Activated CD4-positive, alpha-beta T cell treated with anti-CD3 and anti-CD28 coated beads, Interleukin-2, Interleukin-4, amounts not matched to agents 100 ng/mL and 50 ng/mL, durations not matched to agents 16 hours and 8 hours (primary cell): Measurements from ENCODE around the gene CD300LD.
A peak's percentile ranks its signal among the peaks of the same experiment; 100 is the strongest.
"Not testable (repeated sequence)": the region's sequence is repeated elsewhere in the genome, so short reads cannot be mapped to it uniquely, and the experiment has no call there.

Source experiments
- DNase-seq: peaks from one replicate; pipeline ENCODE4 v3.0.0-alpha.2; 2020; ENCODE audit warnings: low spot score

The CD300LD gene

GRCh38 chr17:74571621-74572270 is 20.3 kb downstream of the CD300LD start:
- DNase-seq: no peak

GRCh38 chr17:74569020-74570003 is 22.8 kb downstream of the CD300LD start:
- peak; percentile 28 for DNase-seq

DNA sequence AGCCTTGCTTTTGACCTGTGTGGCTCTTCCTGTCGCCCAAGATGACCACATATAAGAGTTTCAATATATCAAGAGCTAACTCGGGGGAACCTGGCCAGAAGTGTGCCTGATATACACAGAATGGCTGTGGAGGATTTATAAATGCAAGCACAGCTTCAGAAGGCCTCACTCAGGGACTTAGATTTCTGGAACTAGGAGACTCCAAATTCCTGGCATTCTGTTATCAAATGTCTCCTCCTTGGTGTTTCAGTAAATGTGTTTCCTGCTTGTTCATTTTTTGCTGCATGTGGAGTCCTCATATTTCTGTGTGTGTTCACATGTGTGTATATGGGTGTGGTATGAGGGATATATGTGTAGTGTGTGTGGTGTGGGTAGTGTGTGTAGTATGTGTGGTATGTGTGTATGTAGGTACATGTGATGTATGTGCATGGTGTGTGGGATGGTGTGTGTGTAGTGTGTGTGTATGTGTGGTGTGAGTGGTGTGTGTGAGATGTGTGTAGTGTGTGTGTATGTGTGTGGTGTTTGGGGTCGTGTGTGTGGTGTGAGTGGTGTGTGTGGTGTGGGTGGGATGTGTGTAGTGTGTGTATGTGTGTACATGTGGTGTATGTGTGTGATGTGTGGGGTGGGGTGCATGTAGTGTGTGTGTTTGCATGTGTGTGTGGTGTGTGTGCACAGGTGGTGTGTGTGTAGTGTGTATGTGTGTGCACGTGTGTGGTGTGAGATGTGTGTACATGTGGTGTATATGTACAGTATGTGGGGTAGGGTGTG is 23.8 kb downstream of the CD300LD start:
- DNase-seq: no peak

- no peak for DNase-seq
Observed at GRCh38 chr17:74567397-74567796, 24.7 kb downstream of the CD300LD start, which contains the start of gene CD300H. Gene CD300H, minus strand, starts transcription at chr17:74567509.

DNA sequence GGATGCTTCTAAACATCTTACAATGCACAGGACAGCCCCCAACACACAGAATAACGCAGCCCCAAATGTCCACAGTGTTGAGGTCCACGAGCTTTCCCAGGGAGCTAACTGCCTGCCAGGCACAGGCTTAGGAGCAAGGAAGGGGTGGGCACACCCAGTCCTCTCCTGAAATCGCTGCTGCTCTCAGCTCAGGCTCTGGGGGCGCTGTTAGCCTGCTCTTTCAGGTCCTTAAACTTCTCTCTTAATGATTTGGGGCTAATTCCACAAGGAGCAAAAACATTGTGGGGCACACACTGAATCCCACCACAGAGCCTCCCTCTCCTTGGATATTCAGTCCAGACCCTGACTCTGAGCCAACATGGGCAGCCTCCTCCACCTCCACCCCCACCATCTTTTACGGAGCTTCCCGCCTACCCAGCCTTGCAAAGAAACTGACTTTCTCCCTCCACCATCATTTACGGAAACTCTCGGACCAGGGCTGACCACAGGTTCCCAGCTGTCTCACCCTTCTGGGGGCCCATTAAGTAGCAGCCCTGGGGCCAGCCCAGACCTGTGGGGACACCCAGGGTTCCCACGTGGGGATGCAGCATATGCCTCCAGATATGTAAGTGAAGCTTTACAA is 25.8 kb downstream of the CD300LD start:
- DNase-seq: peak; percentile 25

GRCh38 chr17:74565126-74565525 is 27.0 kb downstream of the CD300LD start:
- DNase-seq: no peak

DNA sequence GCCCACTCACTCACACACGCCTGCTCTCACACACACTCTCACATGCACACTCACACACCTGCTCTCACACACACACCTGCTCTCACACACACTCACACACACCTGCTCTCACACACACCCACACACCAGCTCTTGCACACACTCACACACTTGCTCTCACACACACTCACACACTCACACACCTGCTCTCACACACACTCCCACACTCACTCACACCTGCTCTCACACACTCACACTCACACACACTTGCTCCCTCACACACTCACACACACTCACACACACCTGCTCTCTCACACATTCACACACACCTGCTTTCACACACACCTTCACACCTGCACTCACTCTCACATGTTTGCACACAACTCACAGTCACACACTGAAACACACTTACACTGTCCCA is 28.7 kb downstream of the CD300LD start:
- no peak for DNase-seq

- DNase-seq: no peak
Observed at GRCh38 chr17:74561586-74561985, 30.5 kb downstream of the CD300LD start.

DNA sequence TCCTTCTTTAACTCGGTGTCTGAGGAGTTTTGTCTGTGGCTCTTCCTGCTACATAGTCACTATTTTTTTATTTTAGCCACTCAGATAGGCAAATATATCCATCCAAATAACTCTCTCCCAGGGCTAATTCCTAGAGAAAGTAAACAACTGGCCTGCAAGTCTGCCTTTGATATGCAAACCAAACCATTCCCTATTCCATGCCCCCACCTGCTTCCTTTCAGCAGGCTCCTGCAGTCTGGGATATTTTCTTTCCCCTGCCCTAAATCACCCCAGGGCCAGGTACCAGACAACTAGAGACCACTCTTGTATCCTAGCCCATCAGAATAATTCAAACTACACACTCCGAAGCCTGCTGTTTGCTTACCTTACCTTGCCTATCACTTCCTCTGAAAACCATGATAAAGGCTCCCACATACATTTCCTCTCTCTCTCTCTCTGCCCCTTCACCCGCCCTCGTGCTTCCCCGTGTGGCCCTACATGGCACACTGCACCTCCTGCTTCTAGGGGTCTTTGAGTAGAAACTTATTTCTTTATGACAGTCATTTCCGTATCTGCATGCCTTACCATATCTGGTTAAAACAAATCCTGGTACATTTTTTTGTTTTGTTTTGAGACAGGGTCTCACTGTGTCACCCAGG is 33.1 kb downstream of the CD300LD start:
- DNase-seq: no peak

DNA sequence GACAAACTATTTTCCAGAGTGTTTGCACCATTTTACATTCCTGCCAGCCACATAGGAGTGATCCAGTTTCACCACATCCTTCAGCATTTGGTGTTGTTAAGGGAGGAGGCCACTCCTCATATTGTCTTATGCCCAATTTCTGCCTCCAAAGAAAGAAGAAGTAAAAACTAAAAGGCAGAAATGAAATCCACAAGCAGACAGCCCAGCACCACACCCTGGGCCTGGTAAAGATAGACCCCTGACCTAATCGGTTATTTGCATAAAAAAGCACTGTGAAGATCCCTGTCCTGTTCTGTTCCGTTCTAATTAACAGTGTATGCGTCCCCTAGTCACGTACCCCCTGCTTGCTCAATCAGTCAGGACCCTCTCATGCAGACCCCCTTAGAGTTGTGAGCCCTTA is 33.7 kb downstream of the CD300LD start:
- DNase-seq: not testable (repeated sequence)

DNA sequence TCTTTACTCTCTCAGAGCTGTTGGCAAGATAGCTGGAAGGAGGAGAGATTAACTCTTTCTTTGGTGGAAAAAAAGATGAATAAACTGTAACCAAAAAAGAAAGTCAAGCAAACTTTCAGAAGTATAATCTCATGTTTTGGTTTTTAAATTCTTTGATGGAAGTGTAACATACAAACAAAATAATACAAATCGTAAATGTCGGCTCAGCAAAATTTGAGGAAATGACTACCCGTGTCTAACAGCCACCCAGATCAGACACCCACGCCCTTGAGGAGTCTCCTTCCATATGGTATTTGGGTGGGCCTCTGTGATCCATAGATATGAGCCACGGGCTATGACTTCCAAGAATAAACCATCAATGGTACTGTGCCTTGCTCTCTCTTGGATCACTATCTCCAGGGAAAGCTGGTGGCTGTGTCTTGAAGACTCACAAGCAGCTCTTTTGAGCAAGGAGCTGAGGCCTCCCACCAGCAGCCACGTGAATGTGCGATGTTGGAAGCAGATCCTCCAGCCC is 36.6 kb downstream of the CD300LD start:
- no peak for DNase-seq

- DNase-seq: no peak
Observed at GRCh38 chr17:74554909-74555308, 37.2 kb downstream of the CD300LD start.

- DNase-seq: no peak
Observed at GRCh38 chr17:74552037-74552436, 40.0 kb downstream of the CD300LD start.

GRCh38 chr17:74550602-74551001 is 41.5 kb downstream of the CD300LD start:
- DNase-seq: no peak

GRCh38 chr17:74549343-74549742 is 42.7 kb downstream of the CD300LD start:
- no peak for DNase-seq

DNA sequence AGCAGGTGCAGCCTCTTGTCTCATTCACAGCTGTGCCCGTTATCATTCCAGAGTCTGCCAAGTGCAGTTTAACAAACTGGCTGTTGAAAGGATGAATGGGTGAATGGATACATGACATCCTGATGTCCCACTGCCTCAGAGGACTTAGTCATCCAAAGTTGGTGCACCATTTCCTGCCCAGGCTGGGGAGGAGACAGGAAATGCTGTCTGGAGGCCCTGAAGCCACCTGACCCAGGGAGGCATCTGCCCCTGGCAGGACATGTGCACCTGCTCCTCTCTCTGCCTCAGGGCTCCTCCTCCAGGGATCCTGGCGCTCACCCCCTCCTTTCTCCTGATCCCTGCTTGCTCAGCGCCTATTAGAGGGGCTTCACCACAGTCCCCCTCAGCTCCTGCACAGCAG is 44.3 kb downstream of the CD300LD start:
- peak; percentile 33 for DNase-seq

DNA sequence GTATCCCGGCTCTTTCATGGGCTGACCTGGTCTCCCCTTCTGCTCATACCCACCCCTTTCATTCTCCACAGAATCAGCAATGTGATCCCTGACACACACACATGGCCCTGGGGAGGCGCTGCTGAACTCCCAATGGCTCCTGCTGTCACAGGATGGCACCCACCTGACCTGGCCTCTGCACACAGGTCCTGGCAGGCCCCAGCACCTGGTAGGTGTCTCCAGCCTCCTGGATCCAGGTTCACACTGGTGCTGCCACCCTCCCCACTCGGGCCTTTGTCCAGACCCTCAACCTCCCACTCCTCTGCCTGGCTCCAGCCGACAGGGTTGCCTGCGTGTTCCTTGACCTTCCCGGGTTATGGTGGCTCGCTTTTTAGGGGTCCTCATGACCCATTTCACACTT is 44.8 kb downstream of the CD300LD start:
- no peak for DNase-seq

DNA sequence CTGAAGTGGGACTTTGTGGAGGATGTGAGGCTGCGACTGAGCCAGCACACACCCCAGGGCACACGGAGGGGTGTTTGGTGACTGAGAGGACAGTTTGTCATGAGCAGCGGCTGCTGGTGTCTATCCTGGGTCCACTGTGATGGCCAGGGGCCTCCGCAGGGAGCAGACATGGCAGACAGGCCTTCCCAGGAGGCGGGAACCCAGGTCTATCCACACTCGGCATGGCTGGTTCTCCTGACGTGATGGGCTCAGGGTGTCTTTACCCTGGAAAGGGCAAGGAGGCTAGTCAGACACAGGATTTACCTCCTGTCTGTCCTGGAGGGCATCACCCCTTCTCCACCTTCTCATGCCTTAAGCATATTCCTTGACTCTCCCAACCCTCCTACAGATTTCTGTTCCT is 45.5 kb downstream of the CD300LD start:
- no peak for DNase-seq

DNA sequence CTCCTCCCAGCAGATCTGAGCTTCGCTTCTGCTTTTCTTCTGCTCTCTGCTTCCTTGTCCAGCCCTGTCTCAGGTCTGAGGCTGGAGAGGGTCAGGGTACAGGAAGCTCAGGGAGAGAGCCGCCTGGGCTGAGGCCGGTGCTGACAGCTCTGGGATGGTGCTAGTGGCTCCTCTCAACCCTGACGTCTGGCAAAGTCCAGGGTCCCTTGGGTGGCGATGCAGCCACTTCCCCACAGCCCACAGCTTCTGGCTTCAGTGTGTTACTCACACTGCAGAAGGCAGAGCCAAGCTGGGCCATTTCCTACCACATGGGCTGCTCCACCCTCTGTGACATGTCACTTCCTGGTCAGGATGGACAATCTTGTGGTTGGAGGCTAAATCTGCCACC is 46.2 kb downstream of the CD300LD start, which contains the start of gene CD300C:
Gene CD300C, minus strand, starts transcription at position 273 of the 388 bp plus-strand sequence. CDS start 333 bp downstream, outside the sequence.
- DNase-seq: no peak

- DNase-seq: no peak
Observed at GRCh38 chr17:74544991-74545842, 46.9 kb downstream of the CD300LD start.
